WTC11 (cell line): ENCODE results near the gene MIA3. TPM values are rescaled to one million over a fixed set of nuclear protein-coding genes. Genes with fewer than 3 reads are reported as not detected.

Experiments
- ATAC-seq: fragments of 200-7000 bp; cut with Tn5 transposase; 2 replicates; pipeline ENCODE4 v1.10.0; 2021; ENCODE audit warnings: mild to moderate bottlenecking, moderate library complexity
- CTCF ChIA-PET: fragments of 300-600 bp; sonication (Branson Sonifier 250); formaldehyde crosslinking; loops from one replicate; lab custom pipeline; 2021; ENCODE audit warnings: antibody characterized with exemption; lab: Charles Lee
- POLR2A ChIA-PET: fragments of 350-600 bp; sonication (Branson Sonifier 250); formaldehyde crosslinking; loops from one replicate; lab custom pipeline; 2021; ENCODE audit warnings: antibody characterized with exemption; lab: Charles Lee
- DNase-seq: peaks from one replicate; pipeline ENCODE4 v3.0.0; 2021; ENCODE audit warnings: low spot score
- H3K27ac Mint-ChIP-seq: 2 replicates; pipeline ENCODE4 v1.8.0; 2021; ENCODE audit warnings: mixed read lengths
- H3K27me3 Mint-ChIP-seq: 2 replicates; pipeline ENCODE4 v1.8.0; 2021; ENCODE audit warnings: low read depth, mild to moderate bottlenecking, moderate library complexity, mixed read lengths
- H3K36me3 Mint-ChIP-seq: 2 replicates; pipeline ENCODE4 v1.8.0; 2021; ENCODE audit warnings: mixed read lengths
- H3K4me1 Mint-ChIP-seq: 2 replicates; pipeline ENCODE4 v1.8.0; 2022; ENCODE audit warnings: mixed read lengths
- H3K4me3 Mint-ChIP-seq: 2 replicates; pipeline ENCODE4 v1.8.0; 2021; ENCODE audit warnings: mild to moderate bottlenecking, moderate library complexity, mixed read lengths
- H3K9me3 Mint-ChIP-seq: 2 replicates; pipeline ENCODE4 v1.8.0; 2021; ENCODE audit warnings: mixed read lengths
- AFF4 ChIP-seq: sonication (generic); formaldehyde crosslinking; IDR thresholded peaks from 2 replicates; pipeline ENCODE4 v1.8.1; 2023; ENCODE audit warnings: mild to moderate bottlenecking, missing genetic modification reagents, borderline replicate concordance
- ATF1 ChIP-seq: sonication (generic); formaldehyde crosslinking; IDR thresholded peaks from 2 replicates; pipeline ENCODE4 v1.8.1; 2023; ENCODE audit warnings: mild to moderate bottlenecking, moderate library complexity, missing genetic modification reagents
- CDX4 ChIP-seq: fragments of 250-450 bp; sonication (Bioruptor Pico); IDR thresholded peaks from 2 replicates; pipeline ENCODE4 v1.9.0; 2021; ENCODE audit warnings: moderate library complexity, mild to moderate bottlenecking, inconsistent platforms, borderline replicate concordance
- E2F1 ChIP-seq: sonication (generic); formaldehyde crosslinking; IDR thresholded peaks from 2 replicates; pipeline ENCODE4 v1.8.0; 2022; ENCODE audit warnings: mild to moderate bottlenecking, missing genetic modification reagents
- MXD4 ChIP-seq: fragments of 250-450 bp; sonication (Bioruptor Pico); IDR thresholded peaks from 2 replicates; pipeline ENCODE4 v1.8.0; 2021; ENCODE audit warnings: mild to moderate bottlenecking, moderate library complexity, borderline replicate concordance
- PREB ChIP-seq: sonication (generic); formaldehyde crosslinking; IDR thresholded peaks from 2 replicates; pipeline ENCODE4 v1.8.1; 2022; ENCODE audit warnings: mild to moderate bottlenecking, missing genetic modification reagents, moderate library complexity, borderline replicate concordance
- SMAD4 ChIP-seq: sonication (generic); formaldehyde crosslinking; IDR thresholded peaks from 2 replicates; pipeline ENCODE4 v1.8.0; 2022; ENCODE audit warnings: mild to moderate bottlenecking, missing genetic modification reagents
- TCF7 ChIP-seq: sonication (generic); formaldehyde crosslinking; IDR thresholded peaks from 2 replicates; pipeline ENCODE4 v1.8.0; 2022; ENCODE audit warnings: mild to moderate bottlenecking, low read depth, missing genetic modification reagents, moderate library complexity
- TP53 ChIP-seq: sonication (generic); formaldehyde crosslinking; IDR thresholded peaks from 2 replicates; pipeline ENCODE4 v1.8.1; 2023; ENCODE audit warnings: mild to moderate bottlenecking, missing genetic modification reagents
- USF1 ChIP-seq: sonication (generic); formaldehyde crosslinking; IDR thresholded peaks from 2 replicates; pipeline ENCODE4 v1.8.0; 2022; ENCODE audit warnings: mild to moderate bottlenecking, missing genetic modification reagents
- ZNF219 ChIP-seq: sonication (generic); formaldehyde crosslinking; IDR thresholded peaks from 2 replicates; pipeline ENCODE4 v1.8.0; 2023; ENCODE audit warnings: missing genetic modification reagents, mild to moderate bottlenecking, borderline replicate concordance
- ZNF263 ChIP-seq: sonication (generic); formaldehyde crosslinking; IDR thresholded peaks from 2 replicates; pipeline ENCODE4 v1.8.1; 2022; ENCODE audit warnings: low read depth, mild to moderate bottlenecking, moderate library complexity, missing genetic modification reagents
- ZNF396 ChIP-seq: fragments of 250-450 bp; sonication (Bioruptor Pico); IDR thresholded peaks from 2 replicates; pipeline ENCODE4 v1.8.0; 2021; ENCODE audit warnings: mild to moderate bottlenecking, moderate library complexity, borderline replicate concordance
- ZNF416 ChIP-seq: fragments of 250-450 bp; sonication (Bioruptor Pico); IDR thresholded peaks from 2 replicates; pipeline ENCODE4 v1.9.0; 2021; ENCODE audit warnings: mild to moderate bottlenecking, inconsistent platforms
- ZSCAN18 ChIP-seq: fragments of 250-450 bp; sonication (Bioruptor Pico); IDR thresholded peaks from 2 replicates; pipeline ENCODE4 v2.1.2; 2022; ENCODE audit warnings: mild to moderate bottlenecking, moderate library complexity
- total RNA-seq: library from RNA; stranded (reverse); gene quantifications from 3 replicates; pipeline ENCODE4 v1.2.3, GENCODE V29; 2021
- TF ChIP-seq, protein P1 (sequence below): sonication (generic); formaldehyde crosslinking; IDR thresholded peaks from 2 replicates; pipeline ENCODE4 v1.8.1; 2022; ENCODE audit warnings: low read depth, mild to moderate bottlenecking, moderate library complexity, missing genetic modification reagents, borderline replicate concordance
- TF ChIP-seq, protein P2 (sequence below): fragments of 250-450 bp; sonication (Bioruptor Pico); IDR thresholded peaks from 2 replicates; pipeline ENCODE4 v1.9.0; 2021; ENCODE audit warnings: mild to moderate bottlenecking
- TF ChIP-seq, protein P3 (sequence below): fragments of 200-600 bp; IDR thresholded peaks from 2 replicates; pipeline ENCODE4 v1.8.0; 2022; ENCODE audit warnings: antibody characterized with exemption
- TF ChIP-seq, protein P4 (sequence below): sonication (generic); formaldehyde crosslinking; IDR thresholded peaks from 2 replicates; pipeline ENCODE4 v1.8.1; 2023; ENCODE audit warnings: mild to moderate bottlenecking, missing genetic modification reagents

MIA3 gene
- total RNA-seq, 1 experiment from 2014 or later, result 70.0 TPM

DNA sequence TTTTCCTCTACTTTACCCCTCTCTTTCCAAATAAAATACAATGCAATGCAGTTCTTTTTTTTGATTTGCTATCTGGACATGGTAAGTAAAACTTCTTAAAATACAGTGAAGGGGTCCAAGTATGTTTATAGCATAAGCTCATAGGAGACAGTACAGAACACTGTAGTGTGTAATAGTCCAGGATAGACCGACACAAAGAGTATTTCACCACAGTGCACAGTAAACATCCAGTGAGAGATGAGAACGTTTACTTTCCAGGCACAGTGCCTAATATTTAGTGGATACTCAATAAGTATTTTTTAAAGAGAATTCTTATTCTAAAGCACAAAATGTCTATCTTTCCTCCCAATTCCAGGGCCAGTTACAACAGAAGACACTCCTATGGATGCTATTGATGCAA lies 14.9 kb downstream of the MIA3 start:
- Mint-ChIP-seq H3K9me3 (no peaks in the 10 kb centered on the region), H3K36me3 (peaks cover 65% of the 10 kb centered on the region), H3K27me3 (no peaks in the 10 kb centered on the region), H3K4me3 (no peak overlapping the region), H3K27ac (no peak overlapping the region), H3K4me1 (no peaks in the 10 kb centered on the region)
- ChIA-PET CTCF (no interaction called here), POLR2A (no interaction called here)
- DNase-seq, result no peak
- TF ChIP-seq, protein P1, sequence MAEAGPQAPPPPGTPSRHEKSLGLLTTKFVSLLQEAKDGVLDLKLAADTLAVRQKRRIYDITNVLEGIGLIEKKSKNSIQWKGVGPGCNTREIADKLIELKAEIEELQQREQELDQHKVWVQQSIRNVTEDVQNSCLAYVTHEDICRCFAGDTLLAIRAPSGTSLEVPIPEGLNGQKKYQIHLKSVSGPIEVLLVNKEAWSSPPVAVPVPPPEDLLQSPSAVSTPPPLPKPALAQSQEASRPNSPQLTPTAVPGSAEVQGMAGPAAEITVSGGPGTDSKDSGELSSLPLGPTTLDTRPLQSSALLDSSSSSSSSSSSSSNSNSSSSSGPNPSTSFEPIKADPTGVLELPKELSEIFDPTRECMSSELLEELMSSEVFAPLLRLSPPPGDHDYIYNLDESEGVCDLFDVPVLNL (CRISPR knock-in tag), result no peak
- no peak for TF ChIP-seq USF1 (CRISPR knock-in tag)
- TF ChIP-seq ZNF219 (CRISPR knock-in tag), result no peak
- TF ChIP-seq TP53 (CRISPR knock-in tag), result no peak
- no peak for TF ChIP-seq AFF4 (CRISPR knock-in tag)
- TF ChIP-seq MXD4 (CRISPR knock-in tag), result no peak
- TF ChIP-seq, protein P2, sequence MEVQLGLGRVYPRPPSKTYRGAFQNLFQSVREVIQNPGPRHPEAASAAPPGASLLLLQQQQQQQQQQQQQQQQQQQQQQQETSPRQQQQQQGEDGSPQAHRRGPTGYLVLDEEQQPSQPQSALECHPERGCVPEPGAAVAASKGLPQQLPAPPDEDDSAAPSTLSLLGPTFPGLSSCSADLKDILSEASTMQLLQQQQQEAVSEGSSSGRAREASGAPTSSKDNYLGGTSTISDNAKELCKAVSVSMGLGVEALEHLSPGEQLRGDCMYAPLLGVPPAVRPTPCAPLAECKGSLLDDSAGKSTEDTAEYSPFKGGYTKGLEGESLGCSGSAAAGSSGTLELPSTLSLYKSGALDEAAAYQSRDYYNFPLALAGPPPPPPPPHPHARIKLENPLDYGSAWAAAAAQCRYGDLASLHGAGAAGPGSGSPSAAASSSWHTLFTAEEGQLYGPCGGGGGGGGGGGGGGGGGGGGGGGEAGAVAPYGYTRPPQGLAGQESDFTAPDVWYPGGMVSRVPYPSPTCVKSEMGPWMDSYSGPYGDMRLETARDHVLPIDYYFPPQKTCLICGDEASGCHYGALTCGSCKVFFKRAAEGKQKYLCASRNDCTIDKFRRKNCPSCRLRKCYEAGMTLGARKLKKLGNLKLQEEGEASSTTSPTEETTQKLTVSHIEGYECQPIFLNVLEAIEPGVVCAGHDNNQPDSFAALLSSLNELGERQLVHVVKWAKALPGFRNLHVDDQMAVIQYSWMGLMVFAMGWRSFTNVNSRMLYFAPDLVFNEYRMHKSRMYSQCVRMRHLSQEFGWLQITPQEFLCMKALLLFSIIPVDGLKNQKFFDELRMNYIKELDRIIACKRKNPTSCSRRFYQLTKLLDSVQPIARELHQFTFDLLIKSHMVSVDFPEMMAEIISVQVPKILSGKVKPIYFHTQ (CRISPR knock-in tag), result no peak
- TF ChIP-seq, protein P3, sequence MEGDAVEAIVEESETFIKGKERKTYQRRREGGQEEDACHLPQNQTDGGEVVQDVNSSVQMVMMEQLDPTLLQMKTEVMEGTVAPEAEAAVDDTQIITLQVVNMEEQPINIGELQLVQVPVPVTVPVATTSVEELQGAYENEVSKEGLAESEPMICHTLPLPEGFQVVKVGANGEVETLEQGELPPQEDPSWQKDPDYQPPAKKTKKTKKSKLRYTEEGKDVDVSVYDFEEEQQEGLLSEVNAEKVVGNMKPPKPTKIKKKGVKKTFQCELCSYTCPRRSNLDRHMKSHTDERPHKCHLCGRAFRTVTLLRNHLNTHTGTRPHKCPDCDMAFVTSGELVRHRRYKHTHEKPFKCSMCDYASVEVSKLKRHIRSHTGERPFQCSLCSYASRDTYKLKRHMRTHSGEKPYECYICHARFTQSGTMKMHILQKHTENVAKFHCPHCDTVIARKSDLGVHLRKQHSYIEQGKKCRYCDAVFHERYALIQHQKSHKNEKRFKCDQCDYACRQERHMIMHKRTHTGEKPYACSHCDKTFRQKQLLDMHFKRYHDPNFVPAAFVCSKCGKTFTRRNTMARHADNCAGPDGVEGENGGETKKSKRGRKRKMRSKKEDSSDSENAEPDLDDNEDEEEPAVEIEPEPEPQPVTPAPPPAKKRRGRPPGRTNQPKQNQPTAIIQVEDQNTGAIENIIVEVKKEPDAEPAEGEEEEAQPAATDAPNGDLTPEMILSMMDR, result no peak
- TF ChIP-seq, protein P4, sequence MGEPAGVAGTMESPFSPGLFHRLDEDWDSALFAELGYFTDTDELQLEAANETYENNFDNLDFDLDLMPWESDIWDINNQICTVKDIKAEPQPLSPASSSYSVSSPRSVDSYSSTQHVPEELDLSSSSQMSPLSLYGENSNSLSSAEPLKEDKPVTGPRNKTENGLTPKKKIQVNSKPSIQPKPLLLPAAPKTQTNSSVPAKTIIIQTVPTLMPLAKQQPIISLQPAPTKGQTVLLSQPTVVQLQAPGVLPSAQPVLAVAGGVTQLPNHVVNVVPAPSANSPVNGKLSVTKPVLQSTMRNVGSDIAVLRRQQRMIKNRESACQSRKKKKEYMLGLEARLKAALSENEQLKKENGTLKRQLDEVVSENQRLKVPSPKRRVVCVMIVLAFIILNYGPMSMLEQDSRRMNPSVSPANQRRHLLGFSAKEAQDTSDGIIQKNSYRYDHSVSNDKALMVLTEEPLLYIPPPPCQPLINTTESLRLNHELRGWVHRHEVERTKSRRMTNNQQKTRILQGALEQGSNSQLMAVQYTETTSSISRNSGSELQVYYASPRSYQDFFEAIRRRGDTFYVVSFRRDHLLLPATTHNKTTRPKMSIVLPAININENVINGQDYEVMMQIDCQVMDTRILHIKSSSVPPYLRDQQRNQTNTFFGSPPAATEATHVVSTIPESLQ (CRISPR knock-in tag), result no peak
- TF ChIP-seq E2F1 (CRISPR knock-in tag), result no peak
- no peak for TF ChIP-seq ATF1
- TF ChIP-seq ZSCAN18 (CRISPR knock-in tag), result no peak
- TF ChIP-seq CDX4 (CRISPR knock-in tag), result no peak
- no peak for TF ChIP-seq ZNF396 (CRISPR knock-in tag)
- TF ChIP-seq PREB (CRISPR knock-in tag), result no peak
- TF ChIP-seq TCF7 (CRISPR knock-in tag), result no peak
- no peak for TF ChIP-seq SMAD4 (CRISPR knock-in tag)
- TF ChIP-seq ZNF263 (CRISPR knock-in tag), result no peak
- no peak for TF ChIP-seq ZNF416 (CRISPR knock-in tag)
- no peak for ATAC-seq
